ENCODE measurements around the gene CD300LG. TPM values are rescaled to one million over a fixed set of nuclear protein-coding genes. Genes with fewer than 3 reads are reported as not detected.

CD300LG gene
- polyA plus RNA-seq, 3 donors = not detected

DNA sequence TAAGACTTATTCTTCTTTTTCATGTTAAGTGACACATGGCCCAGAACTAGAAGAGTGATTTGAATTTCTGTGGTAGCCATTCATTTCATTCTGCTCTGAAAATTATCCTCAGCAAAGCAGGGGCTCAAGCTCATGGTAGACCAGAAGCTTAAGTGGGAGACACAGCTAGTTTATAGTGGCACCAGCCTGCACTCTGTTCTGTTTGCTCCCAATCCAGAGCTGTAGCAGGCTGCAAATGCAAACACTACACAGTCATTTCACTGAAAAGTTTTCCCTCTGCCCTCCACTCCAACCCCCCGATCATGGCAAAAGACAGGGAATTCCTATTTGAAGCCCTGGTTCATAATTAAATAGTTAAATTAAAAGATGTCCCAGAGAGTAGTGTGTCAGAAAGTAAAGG, 43.3 kb downstream of the CD300LG start:
- Histone ChIP-seq H3K4me2 (replicated peaks; ENCODE audit: extremely low read depth, low read length, poor library complexity, severe bottlenecking) (no peak overlapping the region), H3K27me3 (ENCODE audit: control insufficient read depth in 2 of 2, insufficient read depth in 2 of 2, low read length in 2 of 2) (no peaks in the 10 kb centered on the region), H3K9me3 (replicated peaks in 1 of 2; ENCODE audit: control insufficient read depth in 1 of 2, insufficient read depth in 1 of 2, low read length in 2 of 2) (no peaks in the 10 kb centered on the region), H3K9ac (ENCODE audit: insufficient read depth, low read length, poor library complexity, severe bottlenecking) (no peak overlapping the region), H4K20me1 (ENCODE audit: insufficient read depth, low read length) (no peaks in the 10 kb centered on the region), H3K4me1 (ENCODE audit: control insufficient read depth in 1 of 2, insufficient read depth in 2 of 2, low read length in 2 of 2) (no peaks in the 10 kb centered on the region), H3K4me3 (replicated peaks in 1 of 3; ENCODE audit: low read depth in 2 of 3, low read length in 3 of 3) (no peak overlapping the region), H3K79me2 (ENCODE audit: insufficient read depth, low read length) (no peaks in the 10 kb centered on the region), H2AFZ (ENCODE audit: insufficient read depth, low read depth, low read length, poor library complexity, severe bottlenecking) (no peak overlapping the region), H3K27ac (ENCODE audit: low read depth in 1 of 2, low read length in 2 of 2) (no peak overlapping the region), H3K36me3 (replicated peaks in 1 of 2; ENCODE audit: control insufficient read depth in 1 of 2, insufficient read depth in 2 of 2, low read length in 2 of 2) (no peaks in the 10 kb centered on the region)
- H3K36me3 Mint-ChIP-seq = no peaks in the 10 kb centered on the region
- no peak overlapping the region for H3K4me3 Mint-ChIP-seq
- intact Hi-C loops (cut with micrococcal nuclease) = no loop called here
- DNase-seq = no peak
- H3K4me1 Mint-ChIP-seq = no peaks in the 10 kb centered on the region
- H3K9me3 Mint-ChIP-seq = no peaks in the 10 kb centered on the region
- no CpG with 5 or more reads among the region's 1 CpG for WGBS (ENCODE audit: insufficient coverage)
- TF ChIP-seq, protein P1, sequence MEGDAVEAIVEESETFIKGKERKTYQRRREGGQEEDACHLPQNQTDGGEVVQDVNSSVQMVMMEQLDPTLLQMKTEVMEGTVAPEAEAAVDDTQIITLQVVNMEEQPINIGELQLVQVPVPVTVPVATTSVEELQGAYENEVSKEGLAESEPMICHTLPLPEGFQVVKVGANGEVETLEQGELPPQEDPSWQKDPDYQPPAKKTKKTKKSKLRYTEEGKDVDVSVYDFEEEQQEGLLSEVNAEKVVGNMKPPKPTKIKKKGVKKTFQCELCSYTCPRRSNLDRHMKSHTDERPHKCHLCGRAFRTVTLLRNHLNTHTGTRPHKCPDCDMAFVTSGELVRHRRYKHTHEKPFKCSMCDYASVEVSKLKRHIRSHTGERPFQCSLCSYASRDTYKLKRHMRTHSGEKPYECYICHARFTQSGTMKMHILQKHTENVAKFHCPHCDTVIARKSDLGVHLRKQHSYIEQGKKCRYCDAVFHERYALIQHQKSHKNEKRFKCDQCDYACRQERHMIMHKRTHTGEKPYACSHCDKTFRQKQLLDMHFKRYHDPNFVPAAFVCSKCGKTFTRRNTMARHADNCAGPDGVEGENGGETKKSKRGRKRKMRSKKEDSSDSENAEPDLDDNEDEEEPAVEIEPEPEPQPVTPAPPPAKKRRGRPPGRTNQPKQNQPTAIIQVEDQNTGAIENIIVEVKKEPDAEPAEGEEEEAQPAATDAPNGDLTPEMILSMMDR (IDR thresholded peaks at IDR 0.05) = no peak
- no peak overlapping the region for H3K27ac Mint-ChIP-seq
- peaks cover 2 to 13% (median 2%) of the 10 kb centered on the region in 3 donors for H3K27me3 Mint-ChIP-seq (ENCODE audit: low read depth in 3 of 3)

DNA sequence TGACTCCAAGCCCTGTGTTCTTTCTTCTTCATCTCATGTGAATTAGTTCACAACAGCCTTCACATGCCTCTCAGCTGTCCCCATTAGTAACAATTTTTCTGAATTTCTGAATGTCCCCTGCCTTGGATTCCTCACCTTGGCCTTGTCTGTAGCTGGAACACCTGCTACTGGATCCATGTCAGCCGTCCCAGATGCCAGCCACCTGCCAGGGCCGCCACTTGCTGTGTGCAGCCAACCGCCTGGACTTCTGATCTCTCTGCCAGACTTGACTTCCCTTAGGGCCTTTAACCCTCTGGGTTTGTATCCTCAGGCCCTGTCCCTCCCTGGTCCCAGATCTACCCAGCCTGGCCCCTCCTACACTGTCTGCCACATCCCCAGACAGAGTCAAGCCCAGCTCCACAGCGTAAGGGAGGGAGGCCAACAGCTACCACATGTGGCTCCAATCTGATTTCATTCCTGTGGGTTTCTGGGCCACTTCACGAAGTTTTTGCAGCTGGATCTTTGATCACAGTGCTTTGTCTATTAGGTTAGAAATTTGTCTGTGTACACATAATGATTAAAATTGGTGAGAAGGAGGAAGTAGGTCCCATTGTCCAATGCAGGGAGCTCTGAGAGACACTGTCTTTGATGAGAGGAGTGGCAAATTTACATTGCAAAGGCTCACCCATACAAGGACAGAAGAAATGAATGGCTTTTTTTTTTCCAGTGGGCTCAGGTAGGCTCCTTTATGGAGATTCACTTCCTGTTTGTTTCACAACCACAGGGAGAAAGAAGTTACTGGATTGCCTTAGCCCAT, 45.1 kb downstream of the CD300LG start:
- H2AFZ ChIP-seq (ENCODE audit: insufficient read depth, low read depth, low read length, poor library complexity, severe bottlenecking) = no peak overlapping the region
- no peaks in the 10 kb centered on the region for H3K4me1 Mint-ChIP-seq
- no peak overlapping the region for H3K27ac ChIP-seq (ENCODE audit: low read depth in 1 of 2, low read length in 2 of 2)
- intact Hi-C loops (cut with micrococcal nuclease) = no loop called here
- peaks cover 2 to 9% (median 6%) of the 10 kb centered on the region in 3 donors for H3K27me3 Mint-ChIP-seq (ENCODE audit: low read depth in 3 of 3)
- H3K9me3 Mint-ChIP-seq = no peaks in the 10 kb centered on the region
- no peak for DNase-seq
- WGBS (ENCODE audit: insufficient coverage) = 90% methylated on average over 4 of the region's 5 CpGs
- no peaks in the 10 kb centered on the region for H3K4me1 ChIP-seq (ENCODE audit: control insufficient read depth in 1 of 2, insufficient read depth in 2 of 2, low read length in 2 of 2)
- H3K9me3 ChIP-seq (replicated peaks in 1 of 2; ENCODE audit: control insufficient read depth in 1 of 2, insufficient read depth in 1 of 2, low read length in 2 of 2) = no peaks in the 10 kb centered on the region
- TF ChIP-seq, protein P1 (IDR thresholded peaks at IDR 0.05) = no peak
- H3K36me3 Mint-ChIP-seq = no peaks in the 10 kb centered on the region
- no peak overlapping the region for H3K27ac Mint-ChIP-seq
- no peaks in the 10 kb centered on the region for H3K36me3 ChIP-seq (replicated peaks in 1 of 2; ENCODE audit: control insufficient read depth in 1 of 2, insufficient read depth in 2 of 2, low read length in 2 of 2)
- no peaks in the 10 kb centered on the region for H4K20me1 ChIP-seq (ENCODE audit: insufficient read depth, low read length)
- H3K4me2 ChIP-seq (replicated peaks; ENCODE audit: extremely low read depth, low read length, poor library complexity, severe bottlenecking) = no peak overlapping the region
- no peak overlapping the region for H3K4me3 Mint-ChIP-seq
- no peak overlapping the region for H3K9ac ChIP-seq (ENCODE audit: insufficient read depth, low read length, poor library complexity, severe bottlenecking)
- H3K4me3 ChIP-seq (replicated peaks in 1 of 3; ENCODE audit: low read depth in 2 of 3, low read length in 3 of 3) = no peak overlapping the region
- no peaks in the 10 kb centered on the region for H3K79me2 ChIP-seq (ENCODE audit: insufficient read depth, low read length)
- no peaks in the 10 kb centered on the region for H3K27me3 ChIP-seq (ENCODE audit: control insufficient read depth in 2 of 2, insufficient read depth in 2 of 2, low read length in 2 of 2)
